IMR-90 (cell line): ENCODE data around the gene MID2. TPM values are rescaled to one million over a fixed set of nuclear protein-coding genes. Genes with fewer than 3 reads are reported as not detected.

ENCODE experiments used
- ATAC-seq: fragments of 200-7000 bp; cut with Tn5 transposase; 2 replicates; pipeline ENCODE4 v1.9.1; 2020; ENCODE audit warnings: low read depth, mild to moderate bottlenecking, moderate library complexity
- BruUV-seq: library from RNA; stranded (reverse); fragments of 400-500 nt; replicated peaks from 2 replicates; lab custom pipeline; 2021; lab: Mats Ljungman, UMichigan
- CTCF ChIA-PET: fragments of 300-600 bp; formaldehyde crosslinking; extraction: SDS; loops from one replicate; lab custom pipeline; 2021; ENCODE audit warnings: antibody characterized with exemption; lab: Yijun Ruan, JAX
- POLR2A ChIA-PET: fragments of 300-600 bp; sonication (Branson Sonifier 250); formaldehyde crosslinking; loops from one replicate; lab custom pipeline; 2022; ENCODE audit warnings: antibody characterized with exemption; ENCODE audit not compliant: unreplicated experiment; lab: Charles Lee
- DNase-seq: peaks from one replicate; pipeline ENCODE4 v3.0.0; 2013
- H2AFZ ChIP-seq: replicated peaks from 2 replicates; pipeline ENCODE3; 2013; ENCODE audit warnings: low read length, mild to moderate bottlenecking; ENCODE audit not compliant: poor library complexity
- H2AK5ac ChIP-seq: 2 replicates; pipeline ENCODE4 v1.6.1; 2013; ENCODE audit warnings: low read depth, low read length, inconsistent platforms
- H2AK9ac ChIP-seq: replicated peaks from 2 replicates; pipeline ENCODE3; 2013; ENCODE audit warnings: mild to moderate bottlenecking, low read depth, low read length, moderate library complexity; ENCODE audit not compliant: poor library complexity
- H2BK120ac ChIP-seq: 2 replicates; pipeline ENCODE4 v1.6.1; 2013; ENCODE audit warnings: low read depth, low read length, inconsistent platforms
- H2BK15ac ChIP-seq: 3 replicates; pipeline ENCODE4 v1.6.1; 2013; ENCODE audit warnings: low read depth, low read length, inconsistent platforms
- H2BK20ac ChIP-seq: 2 replicates; pipeline ENCODE4 v1.6.1; 2013; ENCODE audit warnings: low read depth, mild to moderate bottlenecking, inconsistent platforms, low read length, moderate library complexity
- H2BK5ac ChIP-seq: 2 replicates; pipeline ENCODE4 v1.6.1; 2013; ENCODE audit warnings: mild to moderate bottlenecking, low read depth, low read length, inconsistent platforms; ENCODE audit not compliant: poor library complexity, severe bottlenecking
- H3K14ac ChIP-seq: replicated peaks from 2 replicates; pipeline ENCODE4 v1.6.1; 2013; ENCODE audit warnings: low read depth, low read length, inconsistent platforms
- H3K18ac ChIP-seq: 2 replicates; pipeline ENCODE4 v1.6.1; 2013; ENCODE audit warnings: low read depth, low read length, control low read depth
- H3K23ac ChIP-seq: 2 replicates; pipeline ENCODE4 v1.6.1; 2013; ENCODE audit warnings: low read depth, low read length, inconsistent platforms
- H3K27ac ChIP-seq: 2 replicates; pipeline ENCODE4 v1.5.1; 2013; ENCODE audit warnings: mild to moderate bottlenecking, control low read depth, low read length; ENCODE audit not compliant: insufficient read depth
- H3K27me3 ChIP-seq: 2 replicates; pipeline ENCODE4 v1.6.1; 2013; ENCODE audit warnings: low read length; ENCODE audit not compliant: control insufficient read depth, insufficient read depth
- H3K36me3 ChIP-seq: 2 replicates; pipeline ENCODE4 v1.6.1; 2013; ENCODE audit warnings: low read length, mixed read lengths; ENCODE audit not compliant: control insufficient read depth, insufficient read depth
- H3K4ac ChIP-seq: 2 replicates; pipeline ENCODE4 v1.6.1; 2013; ENCODE audit warnings: low read depth, low read length, inconsistent platforms
- H3K4me1 ChIP-seq: 2 replicates; pipeline ENCODE4 v1.6.1; 2013; ENCODE audit warnings: low read length, mixed read lengths; ENCODE audit not compliant: control insufficient read depth, insufficient read depth
- H3K4me2 ChIP-seq: 2 replicates; pipeline ENCODE4 v1.6.1; 2013; ENCODE audit warnings: low read depth, mild to moderate bottlenecking, control low read depth, low read length, moderate library complexity
- H3K4me3 ChIP-seq: 2 replicates; pipeline ENCODE4 v1.5.1; 2013; ENCODE audit warnings: low read depth, mild to moderate bottlenecking, control low read depth, low read length, moderate library complexity; ENCODE audit not compliant: insufficient read depth
- H3K56ac ChIP-seq: 2 replicates; pipeline ENCODE4 v1.6.1; 2013; ENCODE audit warnings: low read length, inconsistent platforms; ENCODE audit not compliant: insufficient read depth; ENCODE audit errors: extremely low read depth
- H3K79me1 ChIP-seq, 2 experiments: 2 replicates each; pipeline ENCODE4 v1.6.1; 2013; ENCODE audit warnings: low read length in 2 of 2, inconsistent platforms in 1 of 2, low read depth in 1 of 2
- H3K9ac ChIP-seq: 2 replicates; pipeline ENCODE4 v1.6.1; 2013; ENCODE audit warnings: low read depth, low read length, control low read depth
- H3K9me1 ChIP-seq: 2 replicates; pipeline ENCODE4 v1.6.1; 2013; ENCODE audit warnings: low read length, inconsistent platforms; ENCODE audit not compliant: insufficient read depth
- H3K9me3 ChIP-seq: 2 replicates; pipeline ENCODE4 v1.6.1; 2013; ENCODE audit warnings: low read length; ENCODE audit not compliant: control insufficient read depth, insufficient read depth
- H4K20me1 ChIP-seq: 2 replicates; pipeline ENCODE4 v1.6.1; 2013; ENCODE audit warnings: low read length, inconsistent platforms; ENCODE audit not compliant: insufficient read depth
- H4K5ac ChIP-seq: 2 replicates; pipeline ENCODE4 v1.6.1; 2013; ENCODE audit warnings: mild to moderate bottlenecking, low read depth, low read length, control low read depth
- H4K8ac ChIP-seq, 2 experiments: 2 replicates each; pipeline ENCODE4 v1.6.1; 2013; ENCODE audit warnings: low read depth in 2 of 2, low read length in 2 of 2, control low read depth in 1 of 2, inconsistent platforms in 1 of 2
- H4K91ac ChIP-seq: 2 replicates; pipeline ENCODE4 v1.6.1; 2013; ENCODE audit warnings: low read depth, low read length, inconsistent platforms; ENCODE audit not compliant: insufficient read depth
- MAFK ChIP-seq: IDR thresholded peaks from 2 replicates; pipeline ENCODE4 v1.6.1; 2012; ENCODE audit warnings: low read depth, low read length, improper control_type of control experiment
- MAZ ChIP-seq: IDR thresholded peaks from 2 replicates; pipeline ENCODE4 v1.6.1; 2012; ENCODE audit warnings: low read depth, mild to moderate bottlenecking, low read length, improper control_type of control experiment, moderate library complexity, borderline replicate concordance
- NFE2L2 ChIP-seq: fragments of 150-350 bp; IDR thresholded peaks from 2 replicates; pipeline ENCODE4 v1.6.1; 2016; ENCODE audit warnings: low read depth, mild to moderate bottlenecking, low read length
- POLR2A ChIP-seq: IDR thresholded peaks from 2 replicates; pipeline ENCODE4 v1.6.1; 2012; ENCODE audit warnings: mild to moderate bottlenecking, low read depth, low read length
- RFX5 ChIP-seq: IDR thresholded peaks from 2 replicates; pipeline ENCODE4 v1.8.0; 2012; ENCODE audit warnings: low read depth, mild to moderate bottlenecking, low read length, moderate library complexity
- WGBS, 2 experiments: methylation state at CpG; one replicate each; pipeline versions ENCODE4 v1.1.5 to v1.1.7; 2013; ENCODE audit warnings: missing lambda C conversion rate in 2 of 2; ENCODE audit not compliant: insufficient read length in 1 of 2; ENCODE audit errors: extremely low coverage in 2 of 2; 5-methylcytosine and 5-hydroxymethylcytosine counted together
- dilution Hi-C: fragments of 300-500 bp; cut with HindIII; formaldehyde crosslinking; loops from one replicate; pipeline ENCODE4 v1.14.3; 2018; ENCODE audit warnings: low sequenced_read_pairs; ENCODE audit not compliant: unreplicated experiment
- in situ Hi-C: fragments of 300-500 bp; cut with MboI; formaldehyde crosslinking; loops from 3 replicates; pipeline ENCODE4 v1.14.3; 2019; ENCODE audit warnings: low sequenced_read_pairs, inconsistent platforms, mixed read lengths
- intact Hi-C: fragments of 100-400 bp; cut with micrococcal nuclease; formaldehyde crosslinking; loops from 2 replicates; pipeline ENCODE4 v1.10.0; 2022
- polyA plus RNA-seq, 3 experiments: library from polyadenylated mRNA; depleted of rRNA; stranded (reverse); fragments of >200 nt; gene quantifications; 2 replicates each; pipeline ENCODE4 v1.2.3, GENCODE V29; 2012; ENCODE audit warnings: low replicate concordance in 1 of 3
- total RNA-seq: library from RNA; depleted of rRNA; stranded (reverse); fragments of >200 nt; gene quantifications from 2 replicates; pipeline ENCODE4 v1.2.3, GENCODE V29; 2012

MID2 gene
- total and polyA plus RNA-seq, 2 of the 4 experiments (the other 2 are of a cell fraction): 1.1 to 4.7 TPM

DNA sequence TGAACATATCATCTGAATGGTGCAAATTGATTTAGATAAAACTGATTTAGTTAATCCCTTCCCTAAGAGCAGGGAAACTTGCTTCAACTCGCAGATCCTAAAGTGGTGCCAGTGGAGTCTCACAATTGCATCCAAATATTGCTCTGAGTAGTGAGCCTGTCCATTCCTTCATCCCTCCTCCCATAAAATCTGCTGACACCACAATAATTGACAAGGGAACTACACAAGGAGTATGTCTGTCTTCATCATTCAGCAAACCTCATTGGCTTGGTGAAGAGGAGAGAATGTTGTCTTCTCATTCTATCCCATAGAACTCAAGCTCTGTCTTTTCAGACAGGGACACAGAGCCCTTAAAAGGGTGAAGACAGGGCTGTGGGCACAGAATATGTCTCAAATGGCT is 4.2 kb downstream of the MID2 start:
- whole genome bisulfite sequencing, 2 experiments: 80% methylated on average over 1 of the region's 1 CpG; no CpG with 5 or more reads in 1 of the 2 experiments
- ChIA-PET CTCF (no interaction called here), POLR2A (no interaction called here)

More for the DNA sequence above, 4.2 kb downstream of the MID2 start:
- H2AK9ac ChIP-seq: no peak overlapping the region
- in situ Hi-C loops: no loop called here
- H3K36me3 ChIP-seq: no peaks in the 10 kb centered on the region
- DNase-seq: no peak
- no peak overlapping the region for H2BK5ac ChIP-seq
- H3K9me1 ChIP-seq: no peaks in the 10 kb centered on the region
- H3K23ac ChIP-seq: no peak overlapping the region
- no peak overlapping the region for H4K5ac ChIP-seq
- H3K4me1 ChIP-seq: no peaks in the 10 kb centered on the region
- no peak overlapping the region for H4K8ac ChIP-seq
- H3K9me3 ChIP-seq: no peaks in the 10 kb centered on the region
- no peak overlapping the region for H4K91ac ChIP-seq
- H3K56ac ChIP-seq: no peak overlapping the region
- ATAC-seq: no peak
- BruUV-seq: no TSS peak
- TF ChIP-seq MAFK: peak; percentile 96
- no peak for TF ChIP-seq MAZ
- TF ChIP-seq NFE2L2: no peak
- TF ChIP-seq RFX5: no peak
- TF ChIP-seq POLR2A: no peak
- H3K9ac ChIP-seq: no peak overlapping the region
- H3K14ac ChIP-seq: no peak overlapping the region
- no peak overlapping the region for H2BK120ac ChIP-seq
- no peak overlapping the region for H2BK15ac ChIP-seq
- peaks cover 8% of the 10 kb centered on the region for H3K27me3 ChIP-seq
- no peak overlapping the region for H3K4ac ChIP-seq
- H2AFZ ChIP-seq: no peak overlapping the region
- H3K27ac ChIP-seq: no peak overlapping the region
- H3K79me1 ChIP-seq: no peaks in the 10 kb centered on the region
- no peak overlapping the region for H3K18ac ChIP-seq
- no peak overlapping the region for H3K4me2 ChIP-seq
- H2AK5ac ChIP-seq: no peak overlapping the region
- no peaks in the 10 kb centered on the region; the same call in 1 of the 2 replicates for H4K20me1 ChIP-seq
- dilution Hi-C loops: no loop called here
- intact Hi-C loops: no loop called here
- H3K4me3 ChIP-seq: no peak overlapping the region
- H2BK20ac ChIP-seq: no peak overlapping the region
